Dedifferentiated amniotic fluid mesenchymal stem cell (primary cell): ENCODE results near the gene CTU2.

ENCODE experiments used
- DNase-seq: peaks from one replicate; pipeline ENCODE4 v3.0.0-alpha.2; 2016; ENCODE audit errors: extremely low spot score

The CTU2 gene

GRCh38 chr16:88681709-88682451 lies 24.4 kb upstream of the CTU2 start:
- DNase-seq: no peak

DNA sequence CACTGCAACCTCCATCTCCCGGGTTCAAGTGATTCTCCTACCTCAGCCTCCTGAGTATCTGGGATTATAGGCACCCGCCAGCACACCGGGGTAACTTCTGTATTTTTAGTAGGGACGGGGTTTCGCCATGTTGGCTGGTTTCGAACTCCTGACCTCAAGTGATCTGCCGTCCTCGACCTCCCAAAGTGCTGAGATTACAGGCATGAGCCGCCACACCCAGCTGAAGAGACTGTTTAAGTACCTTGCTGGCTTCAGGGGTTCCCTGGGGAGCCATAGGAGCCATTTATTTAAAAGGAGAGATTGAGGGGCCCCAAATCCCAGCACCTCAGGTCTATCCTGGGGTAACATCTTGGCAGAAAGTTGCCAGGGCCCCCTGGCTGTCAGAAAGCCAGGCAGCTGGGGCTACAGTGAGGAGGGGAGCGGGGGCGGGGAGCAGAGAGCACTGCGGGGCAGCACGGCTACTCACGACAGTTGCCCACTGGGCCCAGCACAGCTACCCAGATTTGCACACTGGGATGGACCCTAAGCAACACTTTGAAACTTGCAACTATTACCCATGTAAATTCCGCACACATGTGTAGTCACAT lies 21.6 kb upstream of the CTU2 start:
- no peak for DNase-seq

DNA sequence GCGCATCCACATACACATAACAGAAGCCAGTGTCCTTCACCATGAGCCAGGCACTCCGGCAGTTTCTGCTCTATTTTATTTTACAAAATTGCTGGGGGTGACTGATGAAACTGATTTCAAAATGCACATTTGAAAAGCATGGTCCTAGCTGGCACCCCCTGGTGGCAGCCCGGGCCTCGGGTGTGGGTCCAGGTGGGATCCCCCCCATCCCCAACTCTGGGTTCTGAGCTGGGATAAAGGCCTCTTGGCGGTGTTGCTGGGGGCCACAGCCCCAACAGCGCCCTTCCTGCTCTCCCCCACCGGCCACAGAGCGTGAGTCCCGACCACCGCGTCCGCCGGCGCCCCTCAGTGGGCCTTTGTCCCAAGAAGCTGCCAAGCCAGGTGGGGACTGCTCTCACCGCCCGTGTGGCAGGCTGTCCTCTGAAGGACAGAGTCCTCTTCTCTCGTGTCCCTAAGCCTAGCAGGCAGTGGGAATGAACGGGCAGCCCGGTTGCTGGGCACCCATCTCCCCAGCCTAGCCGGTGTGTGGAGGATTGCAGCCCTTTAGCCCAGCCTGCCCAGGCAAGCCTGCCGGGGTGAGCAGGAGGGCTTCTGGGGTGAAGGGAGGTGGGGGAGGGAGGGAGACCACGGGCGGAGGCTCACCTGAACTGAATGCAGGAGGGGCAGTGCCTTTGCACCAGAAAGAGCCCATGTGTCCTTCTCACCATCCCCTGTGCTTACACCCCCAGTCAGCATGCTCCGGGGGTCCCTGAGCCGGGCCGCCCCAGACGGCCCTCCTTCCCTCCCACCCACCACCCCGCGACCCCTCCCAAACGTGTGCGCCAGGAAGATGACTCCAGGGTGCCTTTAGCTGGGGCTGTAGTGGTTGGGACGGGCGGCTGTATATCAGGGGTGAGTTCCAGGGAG lies 20.9 kb upstream of the CTU2 start:
- peak; percentile 36 for DNase-seq

- no peak for DNase-seq
These were observed 20.3 kb upstream of the CTU2 start for GRCh38 chr16:88686062-88686438.

GRCh38 chr16:88686439-88687253 lies 19.7 kb upstream of the CTU2 start, which contains the start of gene SNAI3:
Gene SNAI3, minus strand, starts transcription at chr16:88686507. Its CDS starts 101 bp downstream, at chr16:88686406.
- no peak for DNase-seq

DNA sequence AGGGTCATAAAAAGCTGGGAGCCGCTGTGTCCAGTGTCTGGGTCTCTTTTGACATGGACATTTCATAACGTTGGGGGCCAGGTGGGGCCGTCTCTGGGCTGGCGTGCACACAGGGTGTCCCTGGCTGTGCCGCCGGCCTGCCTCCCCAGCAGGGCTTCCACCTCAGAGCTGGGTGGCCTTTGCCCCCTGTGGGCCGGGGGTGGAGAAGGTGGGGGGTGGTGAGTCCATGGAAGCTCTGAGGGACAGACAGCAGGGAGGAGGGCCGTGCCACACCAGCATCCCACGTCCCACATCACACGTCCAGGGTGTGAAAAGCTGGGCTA lies 19.1 kb upstream of the CTU2 start:
- no peak for DNase-seq

- no peak for DNase-seq
These were observed 18.7 kb upstream of the CTU2 start for GRCh38 chr16:88687676-88688012.

- DNase-seq: no peak
These were observed 18.1 kb upstream of the CTU2 start for GRCh38 chr16:88688013-88688778.

- no peak for DNase-seq
These were observed 15.8 kb upstream of the CTU2 start for GRCh38 chr16:88690341-88691128.

DNA sequence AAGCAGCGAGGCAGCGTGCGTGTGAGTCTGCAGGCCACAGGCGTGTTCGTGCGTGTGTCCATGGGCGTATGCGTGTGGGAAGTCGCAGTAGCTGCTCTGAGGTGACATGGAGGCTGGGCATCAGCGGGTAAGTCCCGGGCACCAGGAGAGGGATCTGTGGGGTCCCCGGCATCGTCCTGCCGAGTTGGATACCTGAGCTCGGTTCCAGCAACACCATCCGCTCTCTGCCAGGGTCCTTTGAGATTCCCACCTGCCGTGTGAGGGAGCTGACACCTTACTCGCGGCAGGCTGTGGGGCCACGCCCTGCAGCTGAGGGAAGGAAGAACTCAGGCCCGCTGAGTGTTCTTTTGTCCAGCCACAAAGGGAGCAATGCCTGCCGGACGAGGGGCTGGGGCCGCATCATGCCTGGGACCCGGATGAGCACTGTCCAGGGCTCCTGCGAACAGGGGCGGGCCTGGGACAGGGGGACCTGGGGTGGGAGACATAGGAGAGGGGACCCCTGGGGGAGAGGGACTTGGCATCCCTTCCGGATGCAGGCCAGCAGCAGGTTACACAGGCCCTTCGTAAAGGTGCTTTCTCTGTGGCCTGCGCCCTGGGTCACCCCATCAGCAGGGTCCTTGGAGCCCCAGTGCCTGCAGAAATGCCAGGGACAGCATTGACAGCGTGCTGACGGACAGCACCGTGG lies 15.0 kb upstream of the CTU2 start:
- no peak for DNase-seq

- DNase-seq: no peak
These were observed 14.3 kb upstream of the CTU2 start for GRCh38 chr16:88691924-88692560.

DNA sequence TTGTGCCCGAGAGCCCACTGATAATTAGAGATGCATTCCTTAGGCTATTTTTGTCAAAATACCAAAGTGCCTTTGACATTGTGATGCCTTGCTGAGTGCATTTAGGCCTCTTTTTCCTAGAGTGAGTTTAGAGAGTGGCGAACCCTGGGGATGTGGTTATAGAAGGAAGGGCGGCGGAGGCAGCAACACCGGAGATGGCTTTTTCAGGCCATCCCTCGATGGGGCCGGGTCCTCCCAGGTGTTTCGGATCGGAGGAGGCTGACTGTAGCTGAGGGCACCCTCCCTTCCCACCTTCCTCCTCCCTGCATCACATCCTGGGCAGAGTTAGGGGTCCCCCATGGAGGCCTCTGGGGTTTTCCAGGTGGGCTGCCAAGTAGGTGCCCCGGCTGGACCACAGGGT lies 13.4 kb upstream of the CTU2 start:
- DNase-seq: no peak

DNA sequence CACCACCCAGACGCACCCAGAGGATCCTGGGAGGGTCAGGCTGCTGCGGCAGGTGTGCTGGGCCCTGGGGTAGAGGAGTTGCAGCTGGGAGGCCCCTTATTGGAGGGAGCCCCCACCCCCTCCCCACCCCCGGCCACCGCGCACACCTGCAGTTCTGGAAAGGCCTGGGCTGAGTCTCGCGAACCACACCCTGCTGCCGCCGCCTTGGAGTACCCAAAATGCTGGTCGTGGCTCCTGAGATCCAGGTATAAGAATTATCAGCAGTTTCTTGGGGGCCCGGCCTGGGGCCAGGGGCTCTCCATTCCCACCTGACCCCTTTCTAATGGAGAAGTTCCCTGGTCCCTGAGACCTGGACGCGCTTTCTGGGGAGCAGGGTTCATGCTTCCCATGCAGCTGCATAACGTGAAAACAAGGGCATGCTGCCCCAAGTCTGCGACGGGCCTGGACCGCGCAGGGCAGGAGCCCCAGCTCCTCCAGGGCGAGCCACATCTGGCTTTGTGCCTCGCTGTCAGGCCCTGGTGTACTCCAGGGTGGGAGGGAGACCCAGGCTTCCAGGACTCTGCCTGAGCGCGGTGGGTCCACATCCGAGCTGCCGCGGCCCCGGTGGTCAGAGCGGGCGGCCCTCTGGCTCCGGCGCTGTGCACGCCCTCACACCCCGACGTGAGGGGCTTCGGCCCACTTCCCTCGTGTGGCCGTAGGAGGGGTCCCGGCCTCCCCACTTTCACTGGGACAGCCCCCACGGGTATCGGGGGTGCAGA lies 12.7 kb upstream of the CTU2 start:
- no peak for DNase-seq

- DNase-seq: no peak
These were observed 11.8 kb upstream of the CTU2 start for GRCh38 chr16:88694221-88695087.

DNA sequence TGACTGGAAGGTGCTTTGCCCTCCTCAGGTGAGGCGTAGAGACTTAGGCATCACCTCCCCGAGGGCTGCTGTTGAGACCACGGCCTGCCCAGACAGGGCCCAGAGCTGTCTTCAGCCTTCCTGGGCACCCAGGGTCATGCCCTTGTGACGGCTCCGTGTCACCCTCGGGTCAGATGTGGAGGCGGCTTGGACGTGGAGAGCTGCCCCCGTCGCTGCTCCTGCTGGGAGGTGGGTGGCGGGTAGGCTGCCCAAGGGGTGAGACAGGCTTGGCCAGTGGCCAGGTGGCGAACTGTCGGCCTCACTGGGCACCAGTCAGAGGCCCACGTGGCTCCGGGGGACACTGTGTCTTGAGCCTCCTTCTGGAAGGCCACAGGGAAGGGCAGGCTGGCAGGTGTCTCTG lies 11.1 kb upstream of the CTU2 start:
- DNase-seq: no peak

DNA sequence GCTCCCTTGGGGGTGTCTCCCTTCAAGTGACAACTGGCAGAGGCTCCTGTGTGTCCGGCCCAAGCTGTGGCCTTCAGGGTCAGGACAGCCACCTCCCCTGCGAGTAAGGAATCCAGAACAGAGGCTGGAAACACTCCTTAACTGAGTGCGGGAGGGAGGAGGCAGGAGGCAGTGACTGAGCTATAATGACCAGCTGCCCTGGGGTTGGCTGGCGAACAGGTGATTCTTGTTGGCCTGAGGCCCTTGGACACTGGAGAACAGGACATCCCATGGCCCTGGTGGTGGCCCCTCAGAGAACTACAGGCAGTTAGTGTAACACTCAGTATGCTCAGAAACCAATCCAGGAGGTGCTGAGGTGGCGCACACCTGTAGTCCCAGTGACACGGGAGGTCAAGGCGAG lies 10.6 kb upstream of the CTU2 start:
- no peak for DNase-seq

GRCh38 chr16:88696441-88696840 lies 9.9 kb upstream of the CTU2 start:
- DNase-seq: no peak
